Kasumi-1 (cell line): ENCODE data around the gene TPPP.
"Not testable (repeated sequence)": the region's sequence is repeated elsewhere in the genome, so short reads cannot be mapped to it uniquely, and the experiment has no call there.

Source experiments
- DNase-seq, 2 experiments: peaks; one replicate each; lab custom pipeline; 2025; lab: John Stamatoyannopoulos, UW

The TPPP gene

DNA sequence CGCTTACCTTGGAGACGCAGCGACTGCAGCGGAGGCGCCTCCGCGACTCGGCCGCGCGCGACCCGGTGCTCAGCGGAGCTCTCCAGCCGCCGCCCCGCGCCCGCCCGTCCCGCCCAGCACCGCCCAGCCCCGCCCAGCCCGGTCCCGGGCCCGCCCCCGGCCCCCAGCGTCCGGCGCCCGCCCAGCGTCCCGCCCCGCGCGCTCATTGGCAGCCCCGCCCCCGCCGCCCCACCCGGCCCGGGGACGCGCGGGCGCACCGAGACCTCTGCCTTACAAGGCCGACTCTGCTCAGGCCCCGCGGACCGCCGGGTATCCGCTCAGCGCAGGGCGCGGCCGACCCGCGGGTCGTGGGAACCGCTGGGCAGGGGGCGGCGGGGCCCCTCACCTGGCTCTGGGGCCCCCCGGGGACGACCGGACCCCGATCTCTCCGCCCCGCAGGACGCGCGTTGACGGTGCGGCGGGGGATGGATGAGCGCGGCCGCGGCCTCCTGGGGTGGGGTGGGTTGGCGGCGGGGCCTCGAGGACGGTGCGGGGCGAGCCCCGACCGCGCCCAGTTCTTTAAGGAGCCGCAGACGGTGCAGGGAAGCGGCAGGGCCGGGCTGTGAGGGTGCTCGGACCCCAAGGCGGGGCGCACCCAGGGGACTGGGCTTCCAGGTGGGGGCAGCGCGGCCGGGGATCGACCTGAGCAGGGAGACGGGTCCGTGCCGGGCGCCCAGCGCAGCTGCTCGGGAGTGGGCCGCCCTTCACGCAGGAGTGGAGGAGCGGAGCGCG is at the start of gene TPPP:
Gene TPPP, minus strand, starts transcription at position 82 of the 771 bp plus-strand sequence. CDS start 15,292 bp downstream, outside the sequence.
- DNase-seq, result not testable (repeated sequence)

DNA sequence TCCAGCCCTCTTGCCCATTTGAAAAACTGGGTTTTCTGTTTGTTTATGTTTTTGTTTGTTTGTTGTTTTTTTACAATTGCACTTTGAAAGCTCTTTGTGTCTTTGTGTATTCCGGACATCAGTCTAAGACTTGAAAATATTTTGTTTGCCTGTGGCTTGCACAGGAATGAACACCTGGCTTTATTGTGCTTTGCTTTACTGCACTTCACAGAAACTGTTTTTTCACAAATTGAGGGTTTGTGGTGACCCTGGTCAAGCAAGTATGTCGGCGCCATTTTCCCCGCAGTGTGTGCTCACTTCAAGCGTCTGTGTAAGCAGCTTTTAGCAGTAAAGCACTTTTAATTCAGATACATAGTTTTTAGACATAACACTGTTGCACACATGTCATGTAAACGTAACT is 49.1 kb upstream of the TPPP start:
- not testable (repeated sequence) for DNase-seq

DNA sequence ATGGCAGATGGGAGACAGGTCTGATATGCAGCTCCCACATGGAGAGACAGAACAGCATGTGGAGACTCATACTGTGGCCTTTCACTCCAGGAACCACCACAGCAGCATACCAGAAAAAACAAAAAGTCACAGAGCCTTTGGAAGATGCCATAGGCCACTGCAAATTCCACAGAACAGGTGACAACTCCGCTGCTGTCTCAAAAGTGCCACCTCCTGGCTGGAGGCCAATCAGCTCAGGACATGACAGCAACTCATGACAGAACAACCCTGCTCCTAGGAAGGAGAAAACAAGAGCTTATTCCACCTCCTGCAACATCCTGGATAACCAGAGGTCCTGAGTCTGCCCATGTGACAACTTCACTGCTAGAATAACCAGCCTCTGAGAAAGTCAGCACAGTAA is 41.0 kb upstream of the TPPP start:
- not testable (repeated sequence) for DNase-seq

DNA sequence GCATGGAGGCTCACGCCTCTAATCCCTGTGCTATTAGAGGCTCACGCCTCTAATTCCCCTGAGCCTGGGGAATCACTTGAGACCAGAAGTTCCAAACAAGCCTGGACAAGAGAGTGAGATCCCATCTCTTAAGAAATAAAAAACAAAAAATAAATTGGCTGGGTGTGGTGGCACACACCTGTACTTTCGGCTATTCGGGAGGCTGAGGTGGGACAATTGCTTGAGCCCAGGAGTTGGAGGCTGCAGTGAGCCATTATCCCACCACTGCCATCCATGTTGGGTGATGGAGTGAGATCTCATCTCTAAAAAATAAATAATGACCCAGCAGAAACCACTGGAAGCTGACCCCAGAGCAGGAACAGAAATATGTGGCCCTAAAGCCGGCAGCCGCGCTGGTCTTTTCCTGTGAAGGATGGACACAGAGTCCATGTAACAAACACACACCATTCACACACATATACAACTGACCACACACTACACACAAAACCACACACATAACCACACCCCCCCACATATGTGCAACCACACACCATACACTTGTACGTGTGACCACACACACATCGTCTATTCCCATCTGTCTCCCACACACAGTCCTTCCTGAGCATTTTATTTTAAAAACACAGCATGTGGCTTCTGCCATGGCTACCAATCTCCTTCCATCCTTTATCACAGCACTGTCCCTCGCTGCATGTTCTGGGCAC is 39.8 kb upstream of the TPPP start:
- DNase-seq, result not testable (repeated sequence)

DNA sequence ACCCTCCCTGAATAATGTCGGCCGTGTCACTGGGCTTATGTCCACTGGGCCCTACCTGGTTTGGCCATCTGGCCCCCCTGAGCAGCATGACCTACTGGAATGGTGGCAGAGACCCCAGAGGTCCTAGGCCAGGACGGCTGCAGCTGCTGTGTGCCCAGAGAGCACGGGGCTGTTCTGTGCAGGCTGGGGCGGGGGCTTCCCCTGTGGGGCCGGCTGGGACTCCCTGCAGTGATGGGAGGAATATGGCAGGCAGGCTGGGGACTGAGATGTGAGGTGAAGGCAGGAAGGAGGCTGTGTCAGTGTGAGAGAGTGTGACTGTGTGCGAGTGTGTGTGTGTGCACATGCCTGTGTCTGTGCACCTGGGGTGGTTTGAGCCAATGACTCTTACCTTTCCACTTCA is 36.1 kb upstream of the TPPP start:
- DNase-seq, result not testable (repeated sequence)

DNA sequence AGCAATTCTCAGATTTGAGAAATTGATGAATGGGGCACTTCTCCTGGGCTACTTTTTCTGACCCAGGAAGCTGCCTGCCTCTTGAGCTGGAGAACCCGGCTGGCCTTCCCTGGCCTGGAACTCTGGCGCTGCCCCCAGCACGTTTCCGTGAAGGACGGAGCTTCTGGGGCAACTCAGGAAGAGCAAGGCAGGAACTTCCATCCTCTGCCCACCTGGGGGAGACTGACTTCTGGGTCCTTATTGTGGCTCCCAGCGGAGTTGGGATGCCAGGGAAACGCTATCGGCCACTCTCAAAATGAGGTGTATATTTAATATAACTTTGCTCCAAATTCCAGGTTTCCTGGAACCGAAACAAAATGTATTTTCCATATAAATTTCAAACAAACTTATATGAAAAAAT is 33.9 kb upstream of the TPPP start:
- not testable (repeated sequence) for DNase-seq

DNA sequence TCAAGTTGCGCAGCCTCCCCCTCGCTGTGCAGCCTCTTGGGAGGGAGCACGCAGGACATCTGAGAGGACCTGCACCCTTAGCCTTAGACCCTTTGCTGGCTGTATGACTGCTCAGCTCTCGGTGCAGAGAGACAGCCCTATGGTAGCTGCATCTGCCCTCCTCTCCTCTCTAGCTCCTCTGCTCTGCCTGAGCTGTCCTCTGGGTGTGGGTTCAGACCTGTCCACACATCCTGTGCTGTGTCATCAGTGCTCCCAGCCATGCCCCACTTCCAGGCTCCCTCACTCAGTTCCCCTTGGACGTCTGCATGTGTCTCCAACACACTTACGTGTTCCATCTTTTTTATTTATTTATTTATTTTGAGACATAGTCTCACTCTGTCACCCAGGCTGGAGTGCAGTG is 30.7 kb upstream of the TPPP start:
- DNase-seq, result not testable (repeated sequence)

DNA sequence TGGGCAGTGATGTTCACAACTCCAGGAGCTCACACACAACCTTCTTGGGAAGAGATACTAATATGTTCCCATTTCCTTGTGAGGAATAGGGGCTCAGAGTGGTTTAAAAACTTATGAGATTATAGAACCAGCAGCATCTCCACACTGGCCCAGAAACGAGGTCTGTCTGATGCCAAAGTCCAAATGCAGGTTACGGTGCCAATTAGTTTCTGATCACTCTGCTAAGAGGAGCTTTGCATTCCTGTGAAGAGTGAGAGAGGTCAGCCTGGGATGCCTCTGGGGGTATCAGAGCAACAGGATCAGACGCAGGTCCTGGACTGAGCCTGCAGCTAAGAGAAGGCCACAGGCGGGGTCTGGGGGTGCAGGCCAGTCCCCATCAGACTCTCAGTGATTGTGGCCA is 30.2 kb upstream of the TPPP start:
- not testable (repeated sequence) for DNase-seq

DNA sequence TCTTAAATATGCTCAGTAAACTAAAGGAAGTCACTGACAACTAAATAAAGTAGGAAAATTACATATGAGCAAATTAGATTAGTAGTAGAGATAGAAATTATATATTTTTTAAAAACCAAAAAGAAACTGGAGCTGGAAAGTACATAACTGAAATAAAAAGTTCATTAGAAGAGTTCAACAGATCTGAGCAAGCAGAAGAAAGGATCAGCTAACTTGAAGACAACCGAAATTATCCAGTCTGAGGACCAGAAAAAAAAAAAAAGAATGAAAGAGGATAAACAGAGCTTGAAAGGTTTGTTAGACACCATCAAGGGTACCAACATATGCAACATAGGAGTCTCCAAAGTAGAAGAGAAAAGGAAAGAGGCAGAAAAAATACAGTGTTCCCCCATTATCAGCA is 26.2 kb upstream of the TPPP start:
- not testable (repeated sequence) for DNase-seq

DNA sequence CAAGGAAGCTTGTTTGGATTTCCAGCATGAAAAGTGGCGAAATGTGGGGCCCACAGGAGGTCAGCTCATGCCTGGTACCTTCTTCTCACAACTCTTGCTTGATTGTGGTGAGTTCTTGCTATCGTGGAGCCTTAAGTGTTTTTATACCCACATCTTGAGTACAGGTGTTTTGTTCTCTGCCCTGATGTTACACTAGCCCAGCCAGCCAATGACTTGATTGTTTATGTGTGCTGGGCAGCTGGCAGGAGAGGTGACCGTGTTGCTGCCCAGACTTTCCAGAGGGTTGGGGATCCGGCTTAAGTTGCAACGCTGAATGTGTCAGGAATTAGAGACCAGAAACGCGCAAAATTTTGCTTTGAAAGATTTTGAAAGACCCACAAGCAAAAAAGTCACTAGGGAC is 24.0 kb upstream of the TPPP start:
- DNase-seq, result no peak

DNA sequence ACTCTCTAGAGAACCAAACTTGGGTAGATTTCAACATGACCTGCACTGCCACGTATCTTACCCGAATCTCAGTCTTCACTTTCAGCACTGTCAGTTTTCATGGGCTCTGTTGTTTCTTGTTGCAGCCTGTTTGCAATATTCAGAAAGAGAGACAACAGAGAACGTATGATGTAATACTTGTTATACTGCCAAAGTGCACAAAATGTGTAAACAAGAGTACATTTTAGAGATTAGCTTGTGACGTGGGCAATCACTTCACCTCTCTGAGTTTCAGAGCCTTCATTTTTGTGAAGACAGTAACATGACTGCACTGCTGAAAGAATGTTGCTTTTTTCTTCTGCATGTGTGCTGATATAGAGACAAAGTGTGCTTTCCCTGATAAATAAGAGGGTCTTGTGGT is 23.6 kb upstream of the TPPP start:
- not testable (repeated sequence) for DNase-seq

DNA sequence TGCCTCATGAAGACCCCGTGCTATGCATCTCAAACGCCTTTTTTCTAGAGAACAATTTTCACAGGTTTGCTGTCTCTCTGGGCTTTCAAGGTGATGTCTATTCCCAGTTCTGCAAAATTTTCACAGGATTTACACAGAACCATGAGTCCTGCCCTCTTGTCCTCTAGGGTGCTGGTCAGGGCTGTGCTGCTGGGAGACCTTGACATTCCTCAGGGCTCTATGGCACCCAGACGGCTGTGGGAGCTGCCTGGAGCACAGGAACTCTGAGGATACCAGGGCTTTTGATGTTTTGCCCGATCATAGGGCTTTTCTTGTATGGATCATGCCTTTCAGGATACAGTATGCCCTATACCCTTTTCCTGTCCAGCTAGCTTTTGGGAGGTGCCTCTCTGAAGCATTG is 22.5 kb upstream of the TPPP start:
- not testable (repeated sequence) for DNase-seq

DNA sequence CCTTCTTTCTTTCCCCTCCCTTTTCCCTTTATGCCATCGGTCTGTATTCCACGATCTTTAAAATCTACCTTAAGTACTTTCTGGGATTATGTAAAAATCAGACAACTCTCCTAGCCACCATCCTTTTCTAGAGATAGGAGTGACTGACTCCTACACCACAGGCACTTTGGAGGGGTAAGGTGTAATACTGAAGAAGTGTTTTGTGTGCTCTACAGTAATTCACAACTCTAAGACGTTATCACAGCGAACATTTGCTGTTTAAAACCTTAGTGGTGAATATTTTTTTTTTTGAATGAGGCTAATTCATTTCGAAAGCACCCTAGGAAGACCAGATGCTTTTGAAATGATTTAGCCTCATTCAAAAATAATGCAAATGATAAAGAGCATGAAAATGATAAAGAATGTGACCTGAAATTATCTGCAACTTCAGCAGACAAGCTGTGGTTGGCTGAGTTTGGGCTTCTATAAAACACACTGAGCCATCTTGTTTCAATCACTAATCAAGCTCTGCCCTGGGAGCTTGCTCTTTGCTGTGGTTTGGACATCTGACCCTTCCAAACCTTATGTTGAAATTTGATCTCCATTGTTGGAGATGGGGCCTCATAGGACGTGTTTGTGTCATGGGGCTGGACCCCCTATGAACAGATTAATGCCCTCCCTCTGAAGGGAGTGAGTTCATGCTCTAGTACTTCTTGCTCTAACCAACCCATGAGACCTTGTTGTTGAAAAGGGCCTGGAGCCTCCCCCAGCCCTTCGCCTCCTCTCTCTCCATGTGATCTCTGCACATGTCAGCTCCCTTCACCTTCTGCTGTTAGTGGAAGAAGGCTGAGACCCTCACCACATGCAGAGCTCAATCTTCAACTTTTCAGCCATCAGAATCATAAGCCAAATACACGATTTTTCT is 21.3 kb upstream of the TPPP start:
- DNase-seq, result not testable (repeated sequence)

DNA sequence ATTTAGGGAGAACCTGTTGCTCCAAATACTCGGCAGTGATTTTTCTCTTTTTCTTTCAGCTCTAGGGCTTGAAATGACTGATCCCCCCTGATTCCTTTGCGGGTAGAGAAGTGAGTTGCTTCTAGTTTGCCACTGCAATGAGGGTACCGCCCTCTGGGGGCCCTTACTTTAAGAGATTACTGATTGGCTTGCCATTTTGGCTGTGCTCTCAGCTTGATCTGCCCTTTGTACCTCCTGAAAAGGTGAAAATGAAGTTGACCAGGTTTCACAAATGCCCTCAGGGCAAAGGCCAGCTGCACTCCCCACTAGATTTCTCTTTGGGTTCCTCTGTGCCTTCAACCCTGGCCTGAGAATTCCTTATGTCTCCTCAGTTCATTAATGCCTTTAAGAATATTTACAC is 20.5 kb upstream of the TPPP start:
- DNase-seq, result not testable (repeated sequence)

DNA sequence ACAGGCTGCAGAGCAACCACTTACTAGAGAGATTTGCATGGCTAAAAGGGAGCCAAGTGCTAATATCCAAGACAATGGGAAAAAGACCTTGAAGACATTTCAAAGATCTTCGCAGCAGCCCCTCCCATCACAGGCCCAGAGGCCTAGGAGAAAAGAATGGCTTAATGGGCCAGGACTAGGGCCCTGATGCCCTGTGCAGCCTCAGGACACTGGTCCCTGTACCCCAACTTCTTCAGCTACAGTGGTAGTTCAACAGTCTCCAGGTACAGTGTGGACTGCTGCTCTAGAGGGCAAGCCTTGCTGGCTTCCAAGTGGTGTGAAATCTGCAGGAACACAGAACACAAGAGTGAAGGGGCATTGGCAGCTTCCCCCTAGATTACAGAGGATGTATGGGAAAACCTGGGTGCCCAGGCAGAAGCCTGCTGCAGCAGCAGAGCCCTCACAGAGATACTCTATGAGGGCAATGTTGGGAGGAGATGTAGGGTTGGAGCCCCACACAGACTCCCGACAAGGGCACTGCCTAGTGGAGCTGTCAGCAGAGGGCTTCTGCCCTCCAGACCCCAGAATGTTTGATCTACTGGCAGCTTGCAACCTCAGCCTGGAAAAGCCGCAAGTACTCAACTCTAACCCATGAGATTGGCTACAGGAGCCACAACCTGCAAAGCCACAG is 15.8 kb upstream of the TPPP start:
- DNase-seq, result not testable (repeated sequence)

DNA sequence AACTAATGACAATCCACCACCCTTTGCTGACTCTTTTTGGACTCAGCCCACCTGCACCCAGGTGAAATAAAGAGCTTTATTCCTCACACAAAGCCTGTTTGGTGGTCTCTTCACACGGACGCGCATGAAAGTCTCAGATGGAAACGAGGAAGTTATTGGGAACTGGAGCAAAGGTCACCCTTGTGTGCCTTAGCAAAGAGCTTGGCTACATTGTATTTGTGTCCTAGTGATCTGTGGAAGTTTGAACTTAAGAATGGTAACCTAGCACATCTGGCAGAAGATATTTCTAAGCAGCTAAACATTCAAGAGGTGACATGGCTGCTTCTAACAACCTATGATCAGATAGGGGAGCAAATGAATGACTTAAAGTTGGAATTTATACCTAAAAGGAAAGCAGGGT is 15.2 kb upstream of the TPPP start:
- DNase-seq, result not testable (repeated sequence)

DNA sequence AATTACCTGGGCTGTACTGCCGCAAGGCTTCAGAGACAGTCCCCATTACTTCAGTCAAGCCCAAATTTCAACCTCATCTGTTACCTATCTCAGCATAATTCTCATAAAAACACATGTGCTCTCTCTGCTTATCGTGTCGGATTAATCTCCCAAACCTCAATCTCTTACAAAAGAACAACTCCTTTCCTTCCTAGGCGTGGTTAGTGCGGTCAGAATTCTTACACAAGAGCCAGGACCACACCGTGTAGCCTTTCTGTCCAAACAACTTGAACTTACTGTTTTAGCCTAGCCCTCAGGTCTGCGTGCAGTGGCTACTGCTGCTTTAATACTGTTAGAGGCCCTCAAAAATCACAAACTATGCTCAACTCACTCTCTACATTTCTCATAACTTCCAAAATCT is 13.0 kb upstream of the TPPP start:
- not testable (repeated sequence) for DNase-seq

DNA sequence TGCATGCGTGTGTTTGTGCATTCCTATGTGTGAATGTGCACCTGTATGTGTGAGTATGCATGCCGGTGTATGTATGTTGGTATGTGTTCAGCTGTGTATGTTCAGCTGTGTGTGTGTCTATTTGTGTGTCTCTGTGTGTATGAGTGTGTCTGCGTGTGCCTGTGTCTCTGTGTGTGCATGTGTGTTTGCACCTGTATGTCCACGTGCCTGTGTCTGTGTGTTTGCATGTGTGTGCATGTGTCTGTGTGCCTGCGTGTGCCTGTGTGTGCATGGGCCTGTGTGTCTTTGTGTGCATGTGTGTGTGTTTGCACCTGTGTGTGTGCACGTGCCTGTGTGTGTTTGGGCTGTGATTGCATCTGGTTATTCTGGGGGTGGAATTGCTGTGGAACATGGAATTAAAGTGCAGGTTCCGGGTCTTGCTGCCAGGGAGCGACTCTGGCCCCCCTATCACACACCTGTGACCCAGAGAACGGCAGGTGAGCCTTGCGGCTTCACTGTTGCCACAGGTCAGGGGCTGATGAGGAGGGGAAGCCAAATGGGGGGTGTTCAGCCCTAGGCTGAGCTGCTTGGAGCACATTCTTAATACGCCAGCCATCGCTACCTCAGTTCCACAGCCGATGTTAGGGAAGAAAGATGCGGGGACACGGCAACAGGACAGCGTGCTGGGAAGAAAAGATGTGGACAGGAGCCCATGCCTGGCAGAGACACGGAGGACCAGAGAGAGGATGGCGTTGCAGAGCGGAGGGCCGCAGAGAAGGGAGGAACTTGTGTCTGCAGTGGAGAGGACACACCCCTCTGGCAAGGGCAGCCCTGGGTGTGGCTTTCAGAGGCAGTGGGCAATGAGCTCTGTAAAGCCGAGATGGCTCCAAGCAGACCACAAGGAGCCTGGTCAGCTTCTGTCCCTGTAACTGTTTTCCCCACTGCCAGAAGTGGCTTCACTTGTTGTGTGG is 3.9 kb upstream of the TPPP start:
- not testable (repeated sequence) for DNase-seq

DNA sequence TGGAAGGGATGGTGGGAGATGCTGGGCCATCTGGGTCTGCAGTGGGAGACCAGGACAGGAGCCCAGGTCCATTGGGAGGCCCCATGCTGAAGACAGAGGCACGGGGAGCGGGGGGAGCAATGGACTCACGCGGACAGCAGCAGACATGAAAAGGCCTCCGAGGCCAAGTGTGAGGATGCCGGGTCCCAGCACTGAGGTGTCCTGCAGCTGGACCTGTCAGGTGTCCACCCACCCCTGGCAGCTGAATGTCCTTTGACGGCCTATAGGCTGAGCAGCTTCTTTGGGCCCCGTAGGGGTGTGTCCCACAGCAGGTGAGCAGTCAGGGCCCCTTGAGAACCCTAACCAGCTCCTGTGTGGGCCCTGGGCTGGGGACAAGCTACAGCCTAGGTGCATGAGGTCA is 3.0 kb upstream of the TPPP start:
- DNase-seq, result not testable (repeated sequence)

DNA sequence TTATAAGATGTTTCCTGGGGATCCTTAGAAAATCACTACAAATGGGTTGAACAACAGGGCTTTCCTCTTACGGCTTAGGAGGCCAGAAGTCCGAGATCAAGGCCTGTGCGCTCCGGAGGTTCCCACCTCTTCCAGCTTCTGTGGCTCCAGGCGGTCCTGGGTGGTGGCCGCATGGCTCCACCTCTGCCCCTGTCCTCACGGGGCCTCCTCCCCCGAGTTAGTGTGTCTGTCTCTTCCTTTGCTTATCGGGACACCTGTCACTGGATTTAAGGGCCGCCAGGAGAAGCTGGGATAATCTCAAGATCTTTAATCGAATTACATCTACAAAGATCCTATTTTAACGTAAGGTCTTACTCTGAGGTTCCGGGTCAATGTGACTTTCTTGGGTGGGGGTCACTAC is 2.3 kb upstream of the TPPP start:
- not testable (repeated sequence) for DNase-seq

DNA sequence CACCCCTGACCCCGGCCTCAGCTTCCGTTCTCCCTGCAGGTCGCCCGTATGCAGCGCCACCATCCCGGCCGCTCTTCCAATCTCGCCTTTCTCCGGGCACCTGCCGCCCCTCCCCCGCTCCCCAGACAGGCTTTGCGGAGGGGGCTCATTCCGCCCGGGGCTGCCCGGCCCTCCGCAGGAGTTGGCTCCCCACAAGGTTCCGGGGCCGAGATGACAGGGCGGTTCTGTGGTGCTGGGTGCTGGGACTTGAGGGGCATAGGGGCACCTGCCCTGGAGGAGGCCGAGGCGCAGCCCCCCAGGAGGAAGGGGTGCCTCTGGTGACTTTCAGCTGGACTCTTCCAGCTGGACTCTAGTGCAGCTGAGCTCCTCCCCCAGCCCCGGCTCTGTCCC is 885 bp upstream of the TPPP start:
- DNase-seq, result not testable (repeated sequence)
